Hepatic stellate cell (primary cell): Measurements from ENCODE around the gene FAM3A.

Experiments
- DNase-seq: peaks from one replicate; pipeline ENCODE4 v3.0.0; 2011; ENCODE audit warnings: low spot score

The FAM3A gene

DNA sequence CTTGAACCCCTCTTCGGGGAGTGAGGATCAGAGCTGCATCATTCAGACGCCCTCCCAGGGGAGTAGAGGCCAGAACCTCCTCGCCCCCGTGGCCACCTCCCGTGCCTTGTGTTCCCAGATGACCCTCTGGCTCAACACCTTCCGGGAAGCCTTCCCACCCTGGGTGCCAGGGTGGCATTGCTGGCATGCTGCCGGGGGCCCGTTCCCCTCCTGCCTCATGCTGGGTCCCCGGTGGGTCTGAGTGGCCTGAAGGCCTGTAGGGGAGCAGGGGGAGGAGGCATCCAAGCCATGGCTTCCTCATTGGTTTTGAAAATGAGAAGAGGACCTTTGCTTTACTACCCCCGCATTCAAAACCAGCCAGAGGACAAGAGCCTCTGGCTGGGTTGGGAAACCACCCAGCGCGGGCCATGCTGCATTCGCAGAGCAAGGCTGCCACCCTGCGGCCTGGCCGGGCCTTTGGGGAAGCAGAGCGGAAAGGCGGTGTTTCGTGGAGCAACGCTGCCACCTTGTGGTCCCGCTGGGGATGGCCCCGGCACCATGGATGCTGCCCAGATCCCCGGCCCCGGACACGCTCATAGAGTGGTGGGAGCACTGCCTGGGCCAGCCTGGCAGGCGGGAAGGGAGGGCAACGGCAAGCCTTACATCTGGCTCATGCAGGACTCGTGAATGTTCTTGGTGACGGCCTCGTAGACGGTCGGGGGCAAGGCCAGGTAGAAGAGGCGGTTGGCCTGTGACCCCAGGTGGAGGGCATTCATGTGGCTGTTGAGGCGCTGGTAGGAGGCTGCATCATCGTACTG is 18.7 kb upstream of the FAM3A start:
- DNase-seq, result peak; percentile 92

DNA sequence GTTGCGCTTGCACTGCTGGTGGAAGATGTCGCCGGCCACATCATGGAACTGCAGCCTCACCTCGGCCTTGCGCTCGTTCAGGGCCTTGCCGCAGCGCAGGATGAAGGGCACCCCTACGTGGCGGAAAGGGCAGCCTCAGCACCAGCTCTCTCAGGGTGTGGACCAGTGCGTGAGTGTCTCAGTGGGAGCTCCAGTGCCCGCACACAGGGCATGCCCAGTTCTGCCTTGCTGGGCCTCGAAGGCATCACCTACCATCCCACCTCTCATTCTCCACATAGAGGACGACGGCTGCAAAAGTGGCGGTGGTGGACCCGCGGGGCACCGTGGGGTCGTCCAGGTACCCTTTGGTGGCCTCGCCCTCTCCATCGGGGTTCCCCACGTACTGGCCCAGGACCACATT is 16.7 kb upstream of the FAM3A start:
- DNase-seq, result no peak

DNA sequence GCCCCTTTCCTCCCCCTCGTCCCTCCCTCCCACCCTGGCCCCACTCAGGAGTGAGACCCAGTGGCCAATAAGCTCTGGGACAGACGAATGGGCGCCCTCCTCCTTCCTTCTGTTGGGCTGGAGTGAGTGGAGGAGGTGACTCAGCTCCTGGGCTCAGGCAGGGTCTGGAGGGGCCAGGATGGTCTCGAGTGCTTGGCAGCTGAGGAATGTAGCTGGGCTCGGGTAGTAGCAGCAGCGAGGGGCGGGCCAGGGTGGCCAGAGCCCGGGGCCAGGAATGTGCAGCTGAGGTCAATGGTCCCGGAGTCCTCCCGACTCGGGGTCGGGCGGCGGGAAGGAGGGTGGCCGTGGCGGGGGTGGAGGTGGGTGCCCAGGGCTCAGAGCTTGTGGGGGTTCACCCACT is 15.6 kb upstream of the FAM3A start:
- peak; percentile 58 for DNase-seq

DNA sequence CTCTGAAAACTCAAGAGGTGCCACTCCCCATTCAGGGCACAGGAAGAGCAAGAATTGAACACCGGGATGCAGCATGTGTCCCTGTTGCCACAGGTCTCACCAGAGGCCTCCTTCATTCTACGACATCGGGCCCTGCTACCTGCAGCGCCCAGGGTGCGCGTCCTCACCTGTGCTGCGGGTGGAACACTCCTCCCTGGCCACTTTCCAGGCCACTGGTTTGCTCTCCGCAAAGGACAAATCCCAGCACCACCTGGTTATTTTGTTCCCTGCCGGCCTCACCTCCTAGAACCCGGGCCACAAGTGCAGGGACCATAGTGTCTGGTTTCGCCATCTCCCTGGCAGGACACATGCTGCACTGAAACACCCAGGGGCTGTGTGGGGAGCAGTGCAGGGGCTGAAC is 14.3 kb upstream of the FAM3A start:
- no peak for DNase-seq

DNA sequence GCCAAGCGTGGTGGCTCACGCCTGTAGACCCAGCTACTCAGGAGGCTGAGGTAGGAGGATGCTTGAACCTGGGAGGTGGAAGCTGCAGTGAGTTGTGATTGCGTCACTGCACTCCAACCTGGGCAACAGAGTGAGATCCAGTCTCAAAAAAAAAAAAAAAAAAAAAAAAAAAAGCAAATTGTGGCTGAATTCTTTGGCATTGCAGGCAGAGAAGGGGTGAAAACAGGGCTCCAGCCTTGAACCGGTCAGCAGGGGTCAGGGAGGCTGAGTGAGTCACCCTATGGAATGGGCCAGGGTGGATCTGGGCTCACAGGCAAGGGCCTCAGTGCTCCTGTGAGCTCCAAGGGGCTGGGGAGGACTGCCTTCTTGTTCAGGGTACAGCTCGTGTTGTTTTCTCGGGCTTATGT is 13.2 kb upstream of the FAM3A start:
- peak; percentile 37 for DNase-seq

DNA sequence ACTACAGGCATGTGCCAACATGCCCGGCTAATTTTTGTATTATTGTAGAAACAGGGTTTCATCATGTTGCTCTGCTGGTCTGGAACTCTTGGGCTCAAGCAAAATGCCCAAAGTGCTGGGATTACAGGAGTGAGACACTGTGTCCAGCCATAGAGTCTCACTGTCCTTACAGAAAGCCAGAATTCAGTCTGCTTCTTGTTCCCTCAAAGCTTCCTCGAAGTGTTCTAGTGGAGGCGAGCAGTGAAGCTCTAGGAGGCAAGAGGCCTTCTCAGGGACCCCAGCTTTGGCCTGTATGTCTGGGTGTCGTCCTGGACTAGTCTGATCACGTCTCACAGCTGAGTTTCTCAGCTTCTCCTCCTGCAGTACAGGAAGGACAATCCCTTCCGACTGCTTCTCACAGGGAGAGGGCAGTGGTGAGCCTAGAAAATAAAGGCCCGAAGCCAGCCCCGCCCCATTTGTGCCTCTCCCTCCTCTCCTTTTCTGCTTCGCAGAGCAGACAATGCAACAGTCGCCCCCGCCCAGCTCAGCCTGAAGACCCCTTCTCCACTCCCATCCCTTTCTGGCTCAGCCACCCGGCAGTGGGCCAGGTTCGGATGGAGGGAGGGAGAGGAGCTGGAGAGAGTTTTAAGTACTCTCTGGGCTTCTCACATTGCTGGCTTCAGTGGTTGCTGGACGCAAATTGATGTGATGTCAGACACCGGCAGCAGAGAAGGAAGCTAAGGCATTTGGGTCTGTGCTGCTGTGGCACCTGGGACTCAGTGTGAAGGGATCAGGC is 11.1 kb upstream of the FAM3A start:
- DNase-seq, result peak; percentile 73

DNA sequence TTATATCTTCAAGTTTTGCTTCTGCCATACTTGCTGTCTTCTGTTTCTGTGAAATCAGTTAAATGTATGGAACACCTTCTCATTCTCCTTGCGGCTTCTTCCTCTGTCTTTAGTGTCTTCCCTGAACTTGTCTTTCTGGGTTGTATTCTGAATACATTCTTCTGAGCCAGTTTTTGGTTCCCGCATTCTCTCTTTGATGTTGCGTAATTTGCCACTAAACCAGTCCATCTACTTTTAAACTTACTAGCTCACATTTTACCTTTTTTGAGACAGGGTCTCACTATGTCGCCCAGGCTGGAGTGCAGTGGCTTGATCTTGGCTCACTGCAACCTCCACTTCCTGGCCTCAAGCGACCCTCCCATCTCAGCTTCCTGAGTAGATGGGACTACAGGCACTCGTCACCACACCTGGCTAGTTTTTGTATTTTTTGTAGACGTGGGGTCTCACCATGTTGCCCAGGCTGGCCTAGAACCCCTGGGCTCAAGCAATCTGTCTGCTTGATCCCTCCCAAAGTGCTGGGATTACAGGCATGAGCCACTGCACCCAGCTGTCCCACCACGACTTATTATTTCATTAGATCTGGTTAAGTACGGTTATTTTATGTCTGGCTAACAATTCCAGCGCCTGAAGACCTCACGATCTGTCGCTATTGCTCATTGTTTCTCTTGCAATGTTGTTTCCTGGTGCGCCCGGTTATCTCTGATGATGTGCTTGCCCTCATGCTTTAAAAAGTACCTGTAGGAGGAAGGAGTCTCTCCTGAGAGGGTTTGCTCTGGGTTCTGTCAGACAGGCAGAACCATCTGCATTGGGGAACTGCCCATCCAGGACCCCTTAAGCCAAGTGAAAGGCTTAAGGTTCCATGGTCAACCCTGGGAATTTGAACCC is 9.8 kb upstream of the FAM3A start:
- DNase-seq, result no peak

DNA sequence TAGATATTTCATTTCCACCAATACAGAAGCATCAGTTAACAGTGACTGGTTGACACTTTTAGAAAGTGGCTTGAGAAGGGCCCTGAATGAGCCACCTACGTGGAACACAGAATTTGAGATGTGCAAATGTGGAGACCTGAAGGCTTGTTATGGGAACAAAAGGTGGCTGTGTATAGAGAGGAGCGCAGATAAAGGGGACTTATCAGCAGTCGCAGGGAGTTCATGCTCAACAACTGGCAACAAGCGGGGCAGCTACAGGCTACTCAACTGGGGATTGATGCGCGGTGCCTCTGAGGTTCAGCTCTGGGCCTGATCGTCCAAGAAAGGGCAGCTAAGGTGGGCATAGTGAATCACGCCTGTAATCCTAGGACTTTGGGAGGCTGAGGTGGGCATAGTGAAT is 3.4 kb upstream of the FAM3A start:
- no peak for DNase-seq

DNA sequence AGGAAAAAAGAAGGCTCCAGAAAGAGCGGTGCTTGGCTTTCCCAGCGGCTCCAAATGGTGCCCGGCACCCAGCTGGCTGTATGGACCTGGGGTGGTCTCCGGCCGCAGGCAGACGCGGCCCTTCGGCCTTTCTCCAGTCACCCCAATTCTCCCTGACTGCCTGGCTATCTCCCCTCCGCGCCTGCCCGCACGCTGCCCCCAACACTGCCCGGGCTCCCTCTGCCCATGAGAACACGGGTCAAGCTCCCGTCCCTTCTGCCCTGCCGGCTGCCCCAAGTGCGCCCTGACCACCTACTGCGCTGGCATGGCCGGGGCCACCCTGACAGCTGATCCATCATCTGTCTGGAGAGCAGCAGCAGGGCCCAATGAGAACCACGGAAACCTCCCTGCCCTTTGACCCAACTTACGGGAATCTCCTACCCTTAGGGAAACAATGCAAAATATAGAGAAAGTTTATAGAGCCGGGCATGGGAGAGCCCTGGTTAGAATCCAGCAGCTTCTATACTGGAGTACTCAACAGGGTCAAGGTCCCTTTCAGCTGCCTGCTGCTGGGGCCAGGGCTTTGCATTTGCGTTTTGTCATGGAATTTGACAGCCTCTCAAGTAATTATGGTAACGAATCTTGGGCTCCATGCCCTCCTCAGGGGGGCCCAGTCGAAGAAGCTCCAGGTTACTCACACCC is 1.2 kb upstream of the FAM3A start:
- DNase-seq, result no peak

DNA sequence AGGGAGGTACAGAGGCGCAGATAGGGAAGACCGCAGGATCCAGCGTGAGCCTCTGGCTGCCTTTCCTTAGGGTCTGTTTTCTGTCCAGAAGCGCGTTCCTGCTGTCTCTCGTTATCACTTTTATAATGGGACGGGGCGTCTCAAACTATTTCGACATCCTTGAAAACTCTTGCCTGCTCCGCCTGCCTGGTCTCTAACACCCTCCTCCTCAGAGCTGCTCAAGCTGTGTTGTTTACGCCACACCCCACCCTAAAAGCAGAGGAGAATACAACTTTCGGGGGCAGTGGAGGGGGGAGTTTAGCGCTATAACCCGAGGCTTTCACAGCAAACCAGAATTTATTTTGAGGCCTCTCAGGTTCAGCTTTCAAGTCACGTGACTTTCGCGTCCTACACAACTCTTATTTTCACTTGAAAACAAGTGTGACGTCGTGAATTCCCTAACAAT is 646 bp upstream of the FAM3A start:
- no peak for DNase-seq

DNA sequence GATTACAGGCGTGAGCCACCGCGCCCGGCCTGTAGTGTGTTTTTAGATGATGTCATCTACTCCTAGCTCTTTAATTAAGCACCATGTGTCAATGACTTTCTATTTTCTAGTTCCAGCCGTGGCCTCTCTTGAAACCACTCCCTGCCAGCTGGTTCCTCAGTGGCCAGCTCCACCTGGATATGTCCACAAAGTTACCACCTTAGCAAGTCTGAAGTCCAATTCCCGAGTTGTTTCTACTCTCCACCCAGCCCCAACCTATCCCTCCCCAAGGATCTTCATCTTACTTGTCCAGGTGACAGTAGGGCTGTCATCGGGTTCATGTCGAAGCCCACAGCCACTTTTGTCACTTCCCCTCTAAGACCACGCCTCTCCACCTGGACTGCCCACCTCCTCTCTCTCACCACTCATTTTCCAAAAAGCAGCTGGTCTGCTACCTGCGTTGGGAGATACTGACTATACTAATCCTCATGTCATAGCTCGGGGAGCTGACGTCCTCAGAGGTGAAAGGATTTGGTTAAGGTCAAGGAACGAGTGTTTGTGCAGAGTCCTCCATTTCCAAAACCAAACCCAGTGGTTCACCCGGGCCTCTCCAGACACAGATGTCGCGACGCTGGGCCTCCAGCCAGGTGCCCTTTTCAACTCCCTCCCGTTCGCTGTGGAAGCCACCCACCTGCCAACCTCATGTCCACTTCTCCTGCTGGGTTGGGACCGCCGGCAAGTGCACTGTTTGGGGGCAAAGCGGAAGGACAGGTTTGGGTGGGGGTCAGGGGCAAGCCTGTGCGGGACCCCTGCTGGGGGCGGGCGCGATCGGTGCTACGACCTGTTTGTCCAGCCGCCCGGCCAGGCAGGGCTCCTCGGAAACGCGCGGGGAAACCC is 704 bp downstream of the FAM3A start:
- no peak for DNase-seq

DNA sequence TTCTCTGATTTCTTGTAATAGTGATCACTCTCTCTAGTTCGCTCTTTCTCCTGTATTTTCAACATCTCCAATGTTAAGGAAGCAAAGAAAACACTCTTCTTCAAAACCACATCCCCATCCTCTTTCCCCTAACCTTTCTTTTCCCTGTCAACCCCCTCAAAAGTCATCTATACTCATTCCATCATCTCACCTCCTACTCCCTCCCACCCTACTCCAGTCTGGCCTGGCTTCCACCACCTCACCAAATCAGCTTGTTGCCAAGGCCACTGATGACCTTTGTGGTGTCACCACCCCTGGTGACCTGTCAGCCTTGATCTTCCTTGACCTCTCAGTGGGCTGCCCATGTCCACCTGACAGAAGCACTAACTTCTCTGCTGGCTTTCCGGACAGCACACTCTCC is 2.3 kb downstream of the FAM3A start:
- no peak for DNase-seq

DNA sequence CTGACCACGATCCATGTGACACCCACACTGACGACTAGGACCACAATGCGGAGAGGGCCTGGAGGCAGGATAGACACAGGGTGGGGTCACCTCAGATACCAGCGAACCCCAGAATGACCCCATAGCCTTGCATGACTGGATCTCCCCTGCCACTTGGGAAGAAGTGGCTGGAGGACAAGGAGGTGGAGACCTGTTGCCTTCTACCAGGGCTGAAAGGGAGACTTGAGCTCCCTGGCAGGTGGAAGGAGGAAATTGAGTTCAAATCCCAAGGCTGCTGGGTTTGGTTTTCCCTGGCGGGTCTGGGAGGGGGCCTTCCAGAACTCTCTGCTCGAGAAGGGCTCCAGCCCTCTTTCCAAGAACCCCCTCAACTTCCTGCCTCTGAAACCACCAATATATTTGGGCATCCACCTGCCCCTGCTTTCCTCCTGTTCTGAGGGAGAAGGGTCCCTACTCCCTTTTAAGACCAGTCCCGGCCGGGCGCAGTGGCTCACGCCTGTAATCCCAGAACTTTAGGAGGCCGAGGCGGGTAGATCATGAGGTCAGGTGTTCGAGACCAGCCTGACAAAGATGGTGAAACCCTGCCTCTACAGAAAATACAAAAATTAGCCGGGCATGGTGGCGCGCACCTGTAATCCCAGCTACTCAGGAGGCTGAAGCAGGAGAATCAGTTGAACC is 3.0 kb downstream of the FAM3A start:
- no peak for DNase-seq

DNA sequence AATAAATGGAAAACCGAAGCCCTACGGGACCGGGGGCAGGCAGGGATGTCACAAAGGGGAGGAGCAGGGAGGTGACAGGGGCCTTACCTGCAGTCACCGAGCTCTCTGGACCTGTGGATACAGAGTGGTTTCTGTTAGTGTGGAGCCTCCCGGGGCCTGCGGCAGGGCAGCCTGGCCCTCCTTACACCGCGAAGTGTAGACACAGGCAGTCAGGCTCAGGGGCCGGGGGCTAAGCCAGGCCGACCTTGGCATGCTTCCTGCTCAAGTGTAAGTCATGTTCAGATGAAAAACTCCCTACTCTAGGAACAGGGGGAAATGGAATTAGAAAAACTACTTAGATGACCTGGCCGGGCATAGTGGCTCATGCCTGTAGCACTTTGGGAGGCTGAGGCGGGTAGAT is 4.3 kb downstream of the FAM3A start:
- DNase-seq, result no peak

DNA sequence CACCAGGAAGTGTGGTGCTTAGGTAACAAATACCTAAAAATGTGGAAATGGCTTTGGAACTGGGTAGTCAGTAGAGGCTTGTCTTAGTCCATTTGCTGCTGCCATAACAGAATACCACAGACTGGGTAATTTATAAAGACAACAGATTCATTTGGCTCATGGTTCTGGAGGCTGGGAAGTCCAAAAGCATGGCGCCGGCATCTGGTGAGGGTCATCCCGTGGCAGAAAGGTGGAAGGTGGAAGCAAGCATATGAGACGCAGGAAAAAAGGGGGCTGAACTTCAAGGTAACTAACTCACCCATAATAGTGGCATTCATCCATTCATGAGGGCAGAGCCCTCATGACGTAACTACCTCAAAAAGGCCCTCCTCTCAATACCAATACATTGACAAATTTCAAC is 6.6 kb downstream of the FAM3A start:
- no peak for DNase-seq

DNA sequence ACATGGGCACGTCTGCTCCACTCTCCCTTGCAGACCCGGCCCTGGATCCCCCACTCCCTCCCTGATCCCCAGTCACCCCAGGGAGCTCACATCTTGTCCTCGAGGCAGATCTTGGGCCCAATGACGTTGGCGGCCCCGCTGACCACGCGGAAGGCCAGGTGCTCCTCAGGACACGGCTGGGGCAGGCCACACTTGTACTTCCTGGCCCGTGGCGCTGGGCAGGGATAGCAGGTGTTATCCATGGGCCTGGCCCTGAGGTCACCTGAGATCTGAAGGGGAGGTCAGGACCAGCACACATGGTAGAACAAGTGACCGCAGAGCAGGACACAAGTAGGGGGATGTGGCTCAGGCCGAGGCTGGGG is 7.7 kb downstream of the FAM3A start:
- DNase-seq, result no peak

DNA sequence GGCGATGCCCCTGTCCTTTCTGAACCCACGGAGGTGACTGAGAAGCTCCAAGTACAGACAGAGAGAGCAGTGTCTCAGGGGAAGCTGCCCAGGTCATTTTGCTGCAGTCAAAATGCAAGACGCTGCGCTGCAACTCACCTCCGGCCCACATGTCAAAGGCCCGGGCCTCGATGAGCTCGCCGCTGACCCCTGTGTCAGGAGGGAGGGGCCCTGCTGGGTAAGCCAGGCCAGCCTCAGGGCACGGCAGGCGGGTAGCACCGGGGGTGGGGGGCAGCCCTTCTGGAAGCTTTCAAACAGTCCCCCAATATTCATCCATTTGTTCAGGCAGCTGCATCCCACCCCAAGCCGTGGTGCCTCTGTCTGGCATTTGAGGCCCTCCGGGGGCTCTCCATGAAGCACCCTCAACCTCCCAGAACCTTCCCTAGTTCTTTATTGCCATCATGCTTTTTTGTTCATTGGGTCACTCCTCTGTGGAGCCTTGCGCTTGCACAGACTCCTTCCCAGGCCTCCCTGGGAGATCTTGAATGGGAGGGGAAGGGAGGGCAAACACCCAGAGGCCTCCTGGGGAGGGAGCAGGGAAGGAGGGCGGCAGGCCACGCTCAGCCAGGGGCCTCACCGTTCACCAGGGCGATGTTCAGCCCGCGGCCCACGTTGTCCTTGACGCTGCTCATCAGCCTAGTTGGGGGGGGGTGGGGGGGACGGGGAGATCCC is 8.2 kb downstream of the FAM3A start:
- no peak for DNase-seq

DNA sequence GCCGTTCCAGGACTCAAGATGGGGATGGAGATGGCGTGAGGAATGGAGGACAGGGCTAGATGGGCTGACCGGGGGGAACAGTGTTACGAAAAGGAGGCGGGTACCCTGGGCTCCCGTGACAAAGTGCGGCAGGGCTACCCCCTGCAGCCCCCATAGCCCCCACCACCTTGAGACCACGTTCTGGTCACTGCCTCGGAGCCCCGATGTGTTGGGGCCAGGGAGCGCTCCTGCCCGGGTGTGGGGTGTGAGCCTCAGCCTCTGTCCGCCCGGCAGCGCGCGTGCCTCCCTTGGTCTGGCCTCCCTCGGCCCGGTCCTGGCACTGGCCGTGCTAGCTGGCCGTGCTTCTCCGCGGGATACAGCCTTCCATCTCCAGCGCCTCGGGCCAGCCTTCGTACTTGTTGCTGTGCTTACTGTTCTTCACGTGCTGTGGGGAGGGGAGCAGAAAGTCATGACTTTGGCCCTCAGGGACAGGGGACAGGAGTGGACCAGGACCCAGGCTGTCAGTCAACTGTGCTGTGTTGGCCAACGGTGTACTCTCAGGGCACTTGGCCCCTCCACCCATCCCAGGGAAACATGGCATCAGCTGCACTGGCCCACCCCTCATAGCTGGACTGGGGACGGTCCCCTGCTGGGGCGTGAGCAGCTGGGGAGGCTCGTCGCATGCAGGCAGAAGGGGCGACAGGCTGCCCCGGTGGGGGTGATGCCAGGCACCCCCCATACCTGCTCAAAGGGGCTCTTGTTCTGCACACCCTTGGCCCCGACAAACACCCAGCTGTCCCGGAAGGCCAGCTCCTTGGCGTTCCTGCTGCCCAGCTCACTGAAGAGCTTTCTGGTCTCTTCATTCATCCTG is 9.3 kb downstream of the FAM3A start:
- DNase-seq, result no peak

DNA sequence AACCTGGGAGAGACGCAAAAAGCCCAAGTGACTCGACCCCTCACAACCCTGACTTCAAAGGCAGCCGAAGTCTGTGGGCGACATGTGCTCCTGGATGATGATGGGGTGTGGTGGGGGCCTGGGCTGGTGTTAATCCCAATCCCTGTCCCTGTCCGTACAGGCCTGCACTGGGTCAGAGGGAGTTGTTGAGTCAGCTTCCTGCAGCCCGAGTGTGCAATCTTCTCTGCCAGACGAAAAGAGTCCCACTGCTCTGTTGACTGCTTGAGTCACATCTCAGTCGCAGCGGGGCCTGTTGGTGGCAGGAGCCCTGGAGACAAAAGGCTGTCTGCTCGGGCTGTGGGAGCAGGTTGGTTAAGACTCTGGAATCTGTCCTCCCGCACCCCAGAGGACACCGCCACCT is 10.3 kb downstream of the FAM3A start:
- DNase-seq, result peak; percentile 59
